ENCODE data around the gene VSX2.

DNA sequence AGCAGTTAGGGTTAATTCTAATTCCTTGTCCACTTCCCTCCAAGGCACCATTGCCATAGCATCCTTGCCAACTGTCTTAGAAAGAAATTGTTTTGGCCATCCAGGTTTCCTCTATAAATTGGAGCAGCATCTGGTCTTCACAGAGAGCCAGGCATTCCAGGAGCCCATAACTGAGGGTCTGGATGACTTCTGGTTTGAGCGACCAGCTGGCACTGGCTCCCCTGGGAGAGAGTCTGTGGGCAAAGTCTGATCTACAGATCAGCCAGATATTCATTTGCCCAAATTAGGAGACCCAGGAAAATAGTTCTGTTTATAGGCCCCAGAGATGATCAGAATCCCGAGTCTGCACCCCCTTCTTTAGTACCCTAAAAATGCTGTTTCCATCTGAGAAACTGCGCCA lies 16.0 kb downstream of the VSX2 start:
- TF ChIP-seq, protein P1, sequence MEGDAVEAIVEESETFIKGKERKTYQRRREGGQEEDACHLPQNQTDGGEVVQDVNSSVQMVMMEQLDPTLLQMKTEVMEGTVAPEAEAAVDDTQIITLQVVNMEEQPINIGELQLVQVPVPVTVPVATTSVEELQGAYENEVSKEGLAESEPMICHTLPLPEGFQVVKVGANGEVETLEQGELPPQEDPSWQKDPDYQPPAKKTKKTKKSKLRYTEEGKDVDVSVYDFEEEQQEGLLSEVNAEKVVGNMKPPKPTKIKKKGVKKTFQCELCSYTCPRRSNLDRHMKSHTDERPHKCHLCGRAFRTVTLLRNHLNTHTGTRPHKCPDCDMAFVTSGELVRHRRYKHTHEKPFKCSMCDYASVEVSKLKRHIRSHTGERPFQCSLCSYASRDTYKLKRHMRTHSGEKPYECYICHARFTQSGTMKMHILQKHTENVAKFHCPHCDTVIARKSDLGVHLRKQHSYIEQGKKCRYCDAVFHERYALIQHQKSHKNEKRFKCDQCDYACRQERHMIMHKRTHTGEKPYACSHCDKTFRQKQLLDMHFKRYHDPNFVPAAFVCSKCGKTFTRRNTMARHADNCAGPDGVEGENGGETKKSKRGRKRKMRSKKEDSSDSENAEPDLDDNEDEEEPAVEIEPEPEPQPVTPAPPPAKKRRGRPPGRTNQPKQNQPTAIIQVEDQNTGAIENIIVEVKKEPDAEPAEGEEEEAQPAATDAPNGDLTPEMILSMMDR (IDR thresholded peaks at IDR 0.05) = no peak
- TF ChIP-seq POLR2A (IDR thresholded peaks at IDR 0.05) (no peak), EP300 (IDR thresholded peaks at IDR 0.05) (no peak)
